OCI-LY1 (cell line): Measurements from ENCODE around the gene PLEKHG3.

Experiments used
- H2AFZ ChIP-seq: fragments of 200-600 bp; sonication (generic), shearing (Covaris generic); 2 replicates; pipeline ENCODE4 v1.6.0; 2014; ENCODE audit warnings: antibody characterized with exemption, mild to moderate bottlenecking, low read length
- H3F3A ChIP-seq: fragments of 200-600 bp; sonication (generic), shearing (Covaris generic); 2 replicates; pipeline ENCODE4 v1.6.0; 2014; ENCODE audit warnings: mild to moderate bottlenecking, antibody characterized with exemption, low read length, moderate library complexity; ENCODE audit not compliant: insufficient read depth
- H3K27ac ChIP-seq: fragments of 200-600 bp; sonication (generic); 2 replicates; pipeline ENCODE4 v1.5.1; 2014; ENCODE audit warnings: low read length, mixed run types, mild to moderate bottlenecking, low read depth; ENCODE audit not compliant: poor library complexity, severe bottlenecking
- H3K27me3 ChIP-seq: fragments of 200-600 bp; sonication (generic); 2 replicates; pipeline ENCODE4 v1.6.0; 2014; ENCODE audit warnings: antibody characterized with exemption, mild to moderate bottlenecking, low read length, moderate library complexity; ENCODE audit not compliant: insufficient read depth
- H3K36me3 ChIP-seq: fragments of 200-600 bp; sonication (generic); 2 replicates; pipeline ENCODE4 v1.6.1; 2014; ENCODE audit warnings: mild to moderate bottlenecking, antibody characterized with exemption, low read length, moderate library complexity, mixed read lengths; ENCODE audit not compliant: insufficient read depth
- H3K4me1 ChIP-seq: fragments of 200-600 bp; sonication (generic); 2 replicates; pipeline ENCODE4 v1.5.1; 2014; ENCODE audit warnings: mild to moderate bottlenecking, low read length, moderate library complexity; ENCODE audit not compliant: insufficient read depth, severe bottlenecking
- H3K4me2 ChIP-seq: fragments of 200-600 bp; sonication (generic), shearing (Covaris generic); 2 replicates; pipeline ENCODE4 v1.6.1; 2014; ENCODE audit warnings: low read length
- H3K4me3 ChIP-seq: fragments of 200-600 bp; sonication (generic); 2 replicates; pipeline ENCODE4 v1.5.1; 2014; ENCODE audit warnings: low read length, low read depth, mild to moderate bottlenecking, mixed read lengths; ENCODE audit not compliant: poor library complexity, severe bottlenecking
- H3K79me2 ChIP-seq: fragments of 200-600 bp; shearing (Covaris generic); 2 replicates; pipeline ENCODE4 v1.6.1; 2016; ENCODE audit warnings: mixed run types, low read length, mixed read lengths; ENCODE audit not compliant: insufficient read depth
- H3K9ac ChIP-seq: fragments of 200-600 bp; sonication (generic), shearing (Covaris generic); 2 replicates; pipeline ENCODE4 v1.6.1; 2014; ENCODE audit warnings: mild to moderate bottlenecking, low read length, mixed read lengths
- H3K9me2 ChIP-seq: fragments of 200-600 bp; sonication (generic), shearing (Covaris generic); 2 replicates; pipeline ENCODE4 v1.6.1; 2014; ENCODE audit warnings: low read depth, mild to moderate bottlenecking, low read length, mixed read lengths
- H3K9me3 ChIP-seq: fragments of 200-600 bp; shearing (Covaris generic); 2 replicates; pipeline ENCODE4 v1.6.1; 2014; ENCODE audit warnings: low read length, mixed read lengths
- H4K20me1 ChIP-seq: fragments of 200-600 bp; sonication (generic), shearing (Covaris generic); 2 replicates; pipeline ENCODE4 v1.6.0; 2016; ENCODE audit warnings: mild to moderate bottlenecking, low read length; ENCODE audit not compliant: insufficient read depth
- CTCF ChIP-seq: fragments of 200-600 bp; sonication (generic), shearing (Covaris generic); IDR thresholded peaks from 2 replicates; pipeline ENCODE4 v1.5.1; 2017; ENCODE audit warnings: mild to moderate bottlenecking, antibody characterized with exemption, low read length, moderate library complexity, mixed read lengths
- EZH2 ChIP-seq: fragments of 200-600 bp; sonication (generic), shearing (Covaris generic); IDR thresholded peaks from 2 replicates; pipeline ENCODE4 v1.8.0; 2017; ENCODE audit warnings: borderline replicate concordance, mixed run types, mild to moderate bottlenecking, antibody characterized with exemption, low read length, moderate library complexity, mixed read lengths

The PLEKHG3 gene

GRCh38 chr14:64768401-64769095, 64.3 kb downstream of the PLEKHG3 start:
- no peak overlapping the region for H2AFZ ChIP-seq
- H3K36me3 ChIP-seq, result no peaks in the 10 kb centered on the region
- no peaks in the 10 kb centered on the region; the same call in 1 of the 2 replicates for H3K27me3 ChIP-seq
- TF ChIP-seq EZH2 (no peak), CTCF (no peak)
- no peaks in the 10 kb centered on the region for H3K9me3 ChIP-seq
- H3K79me2 ChIP-seq, result no peaks in the 10 kb centered on the region
- H3K27ac ChIP-seq, result no peak overlapping the region
- H3K4me2 ChIP-seq, result no peak overlapping the region
- H4K20me1 ChIP-seq, result no peaks in the 10 kb centered on the region
- no peaks in the 10 kb centered on the region for H3K9me2 ChIP-seq
- H3K4me3 ChIP-seq, result no peak overlapping the region
- no peak overlapping the region for H3K9ac ChIP-seq
- H3F3A ChIP-seq, result no peaks in the 10 kb centered on the region
- H3K4me1 ChIP-seq, result no peaks in the 10 kb centered on the region

GRCh38 chr14:64769096-64770020, 65.1 kb downstream of the PLEKHG3 start:
- no peaks in the 10 kb centered on the region for H4K20me1 ChIP-seq
- no peak overlapping the region for H3K9ac ChIP-seq
- no peak overlapping the region for H3K4me2 ChIP-seq
- no peaks in the 10 kb centered on the region for H3K36me3 ChIP-seq
- H3F3A ChIP-seq, result no peaks in the 10 kb centered on the region
- no peaks in the 10 kb centered on the region for H3K79me2 ChIP-seq
- H3K9me2 ChIP-seq, result no peaks in the 10 kb centered on the region
- no peaks in the 10 kb centered on the region for H3K4me1 ChIP-seq
- H3K9me3 ChIP-seq, result no peaks in the 10 kb centered on the region
- H2AFZ ChIP-seq, result no peak overlapping the region
- TF ChIP-seq CTCF, result no peak
- no peak overlapping the region for H3K27ac ChIP-seq
- no peaks in the 10 kb centered on the region; the same call in 1 of the 2 replicates for H3K27me3 ChIP-seq
- no peak overlapping the region for H3K4me3 ChIP-seq

GRCh38 chr14:64770751-64771150, 66.5 kb downstream of the PLEKHG3 start:
- Histone ChIP-seq H4K20me1 (no peaks in the 10 kb centered on the region), H3K27me3 (no peaks in the 10 kb centered on the region; the same call in 1 of the 2 replicates), H3K27ac (no peak overlapping the region), H3K79me2 (no peaks in the 10 kb centered on the region), H3K9me3 (no peaks in the 10 kb centered on the region), H3K4me1 (no peaks in the 10 kb centered on the region), H3K36me3 (no peaks in the 10 kb centered on the region), H3K9ac (no peak overlapping the region), H3K4me2 (no peak overlapping the region), H3K9me2 (no peaks in the 10 kb centered on the region), H3F3A (no peaks in the 10 kb centered on the region), H3K4me3 (no peak overlapping the region), H2AFZ (no peak overlapping the region)
- TF ChIP-seq EZH2, result no peak
- TF ChIP-seq CTCF, result no peak
